ENCODE data around the gene PGM1. TPM values are rescaled to one million over a fixed set of nuclear protein-coding genes. Genes with fewer than 3 reads are reported as not detected.

Gene PGM1
- total RNA-seq, 1 experiment from 2014 or later: 23.0 TPM

DNA sequence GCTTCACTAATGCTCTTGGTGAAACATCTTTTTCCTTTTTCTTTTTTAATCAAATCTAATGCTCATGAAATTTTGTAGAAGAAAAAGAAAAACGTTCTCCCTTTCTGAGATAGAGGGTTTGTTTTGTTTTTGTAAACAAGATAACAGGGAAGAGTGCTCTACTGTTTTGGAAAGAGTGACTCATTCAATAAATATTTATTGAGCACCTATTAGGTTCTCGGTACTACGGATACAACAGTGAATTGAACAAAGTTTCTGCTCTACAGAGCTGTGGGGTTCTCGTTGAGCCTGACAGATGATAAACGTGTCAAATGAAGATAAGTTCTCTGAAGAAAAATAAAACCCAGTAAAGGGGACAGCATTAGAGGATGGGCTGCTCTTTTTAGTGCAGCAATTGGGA is 7.0 kb downstream of the PGM1 start:
- no peak for DNase-seq (ENCODE audit: extremely low read depth, low read depth)

DNA sequence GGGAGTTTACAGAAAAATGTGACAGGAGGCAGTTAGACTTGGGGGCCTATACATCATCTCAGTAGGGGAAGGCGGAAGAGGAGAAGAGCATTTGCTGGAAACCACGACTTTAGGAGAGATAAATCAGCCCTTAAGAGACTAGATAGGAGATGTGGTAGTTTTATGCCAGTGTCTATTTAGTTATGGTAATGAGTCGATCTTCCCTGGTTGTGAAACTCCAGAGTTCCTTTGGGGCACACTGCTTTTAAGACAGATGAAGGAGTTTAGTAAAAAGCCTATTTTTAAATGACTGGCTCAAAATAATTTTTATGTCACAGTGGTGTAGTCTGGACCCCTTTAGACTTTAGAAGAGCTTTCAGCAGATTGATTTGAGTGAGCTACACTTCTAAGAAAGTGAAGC is 7.8 kb downstream of the PGM1 start:
- no peak for DNase-seq (ENCODE audit: extremely low read depth, low read depth)

DNA sequence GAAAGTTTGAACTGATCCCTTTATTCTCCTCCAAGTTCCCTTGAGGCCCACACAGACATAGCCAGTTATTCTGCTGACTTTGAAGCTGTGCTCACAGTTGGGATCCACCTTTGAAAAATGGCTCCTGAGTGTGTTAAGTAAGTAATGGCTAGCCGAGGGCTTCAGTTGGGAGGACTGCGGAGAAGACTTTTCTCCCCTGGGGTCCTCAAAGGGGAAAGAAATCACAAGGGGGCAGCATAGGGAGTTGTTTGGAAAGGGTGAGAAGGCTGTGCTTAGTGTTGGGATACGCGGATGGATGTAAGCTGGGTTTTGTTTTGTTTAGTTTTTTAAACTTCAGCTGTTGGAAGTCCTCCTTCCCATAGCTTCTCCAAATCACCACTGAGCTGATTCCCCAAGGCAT is 8.3 kb downstream of the PGM1 start:
- DNase-seq (ENCODE audit: extremely low read depth, low read depth): no peak

DNA sequence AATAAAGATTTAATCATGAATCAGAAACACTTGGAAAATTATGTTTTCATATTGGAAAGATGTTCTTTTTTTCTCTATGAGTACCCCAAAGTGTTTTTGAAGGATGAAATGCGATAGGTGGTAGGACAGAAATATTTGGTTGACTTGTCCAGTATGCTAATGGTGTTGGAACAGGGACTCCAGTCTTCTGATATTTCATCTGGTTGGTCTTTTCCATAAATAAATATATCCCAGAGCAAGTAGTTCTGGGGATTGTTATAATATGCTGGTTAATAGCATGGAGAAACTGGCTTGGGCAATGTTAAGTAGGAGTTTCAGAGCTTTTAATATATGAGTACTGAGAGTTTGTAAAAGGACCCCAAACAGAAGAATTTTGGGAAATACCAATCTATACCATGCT is 8.7 kb downstream of the PGM1 start:
- no peak for DNase-seq (ENCODE audit: extremely low read depth, low read depth)

DNA sequence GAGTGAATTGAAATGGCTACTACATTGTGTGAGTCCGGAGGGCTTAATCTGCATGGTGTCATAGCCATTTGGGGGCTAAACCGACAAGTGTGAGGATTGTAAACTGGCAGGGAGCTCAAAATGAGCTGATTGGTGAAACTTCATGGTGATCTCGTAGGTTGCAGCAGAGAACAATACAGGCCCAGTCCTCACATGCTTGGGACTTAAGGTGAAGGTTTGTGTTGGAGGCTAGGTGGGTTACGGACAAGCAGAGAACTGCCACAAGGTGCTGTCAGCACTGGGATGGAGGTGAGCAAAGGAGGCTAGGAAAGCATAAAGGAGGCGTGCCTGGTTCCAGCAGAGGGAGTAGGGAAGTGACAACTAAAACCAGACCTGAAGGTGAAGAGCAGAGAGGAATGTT is 9.4 kb downstream of the PGM1 start:
- no peak for DNase-seq (ENCODE audit: extremely low read depth, low read depth)

DNA sequence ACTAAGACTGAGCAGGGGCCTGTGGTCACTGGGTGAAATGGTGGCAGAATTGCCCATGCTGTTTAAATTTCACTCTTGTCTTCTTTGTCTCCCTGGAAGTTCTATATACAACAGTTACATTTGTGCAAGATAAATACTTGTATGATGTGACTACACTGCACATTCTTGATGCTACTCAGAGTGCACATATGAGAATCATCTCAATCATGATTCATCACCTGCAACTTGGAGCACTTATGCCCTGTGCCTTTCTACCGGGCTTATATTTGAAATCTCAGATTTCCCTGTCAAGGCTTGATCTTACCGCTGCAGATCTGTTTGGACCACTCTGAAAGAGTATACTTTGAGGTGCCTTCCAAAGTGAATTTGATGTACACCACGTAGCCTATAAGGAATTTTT is 10.6 kb downstream of the PGM1 start:
- no peak for DNase-seq (ENCODE audit: extremely low read depth, low read depth)

DNA sequence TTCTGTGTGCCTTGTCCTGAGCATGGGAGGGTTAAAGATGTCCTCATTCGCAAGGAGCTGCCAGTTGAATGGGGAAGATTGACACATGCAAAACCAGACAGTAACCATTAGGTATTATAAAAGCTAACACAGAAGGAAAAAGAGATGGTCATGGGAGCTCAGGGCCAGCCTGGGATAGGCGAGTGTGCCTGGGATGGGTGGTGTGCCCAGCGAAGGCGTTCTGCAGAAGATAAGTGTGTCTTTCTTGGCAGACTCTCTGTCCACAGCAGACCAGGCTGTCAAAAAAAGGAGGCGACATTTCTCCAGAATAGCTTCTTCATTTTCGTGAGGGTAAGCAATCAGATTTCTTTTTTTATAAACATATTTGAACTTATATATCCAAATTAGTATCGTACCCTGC is 14.1 kb downstream of the PGM1 start:
- no peak for DNase-seq (ENCODE audit: extremely low read depth, low read depth)

DNA sequence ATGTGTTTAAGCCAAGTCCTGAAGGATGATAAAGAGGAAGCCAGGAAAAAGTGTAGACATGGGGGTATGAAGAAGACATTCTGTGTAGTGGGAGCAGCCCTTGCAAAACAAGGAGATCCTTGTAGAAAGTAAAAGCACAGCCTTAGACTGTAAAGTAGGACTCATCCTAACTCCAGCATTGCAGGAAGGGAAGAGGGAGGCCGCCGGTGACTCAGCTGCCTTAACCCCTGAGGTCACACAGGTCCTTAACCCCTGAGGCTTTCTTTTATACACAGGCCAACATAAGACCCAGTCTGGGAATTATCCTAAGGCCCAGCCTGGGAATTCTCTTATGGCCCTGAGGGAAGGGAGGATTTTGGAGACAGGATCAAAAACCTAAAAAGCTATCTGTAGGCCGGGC is 18.0 kb downstream of the PGM1 start:
- no peak for DNase-seq (ENCODE audit: extremely low read depth, low read depth)

DNA sequence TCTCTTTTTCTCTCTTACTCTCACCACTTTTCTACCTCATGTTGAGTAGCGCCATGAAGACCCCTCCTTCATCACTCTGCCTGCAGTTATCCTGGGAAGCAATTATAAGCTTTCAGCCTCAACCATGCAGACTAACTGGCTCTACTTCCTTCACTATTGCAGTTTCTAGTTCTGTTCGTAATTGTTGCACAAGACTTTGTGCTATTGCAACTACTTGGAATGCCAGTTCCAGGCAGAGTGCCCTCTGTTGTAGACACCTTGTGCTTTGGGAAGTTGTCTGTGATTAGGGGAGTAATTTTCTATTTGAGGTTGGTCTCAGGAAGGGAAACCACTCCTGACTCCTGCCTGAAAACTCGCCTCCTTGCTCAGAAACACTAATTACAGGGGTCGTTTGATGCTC is 19.4 kb downstream of the PGM1 start:
- DNase-seq (ENCODE audit: extremely low read depth, low read depth): no peak

DNA sequence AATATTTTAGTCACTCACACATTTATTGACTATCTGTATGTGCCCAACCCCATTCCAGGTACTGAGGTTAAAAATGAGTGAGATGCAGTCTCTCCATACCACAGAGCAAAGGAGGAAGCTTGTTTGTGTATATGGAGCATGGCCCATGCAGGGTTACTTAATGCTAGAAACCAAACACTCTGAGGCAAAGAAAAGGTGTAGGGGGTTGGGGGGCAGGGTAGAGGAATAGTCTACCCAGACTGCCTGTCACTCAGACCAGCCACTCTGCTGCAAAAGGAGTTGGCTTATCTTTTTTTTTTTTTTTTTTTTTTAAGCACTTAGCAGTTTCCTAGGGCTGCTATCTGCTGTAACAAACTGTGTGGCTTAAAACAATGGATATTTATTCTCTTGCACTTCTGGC is 19.8 kb downstream of the PGM1 start:
- no peak for DNase-seq (ENCODE audit: extremely low read depth, low read depth)

DNA sequence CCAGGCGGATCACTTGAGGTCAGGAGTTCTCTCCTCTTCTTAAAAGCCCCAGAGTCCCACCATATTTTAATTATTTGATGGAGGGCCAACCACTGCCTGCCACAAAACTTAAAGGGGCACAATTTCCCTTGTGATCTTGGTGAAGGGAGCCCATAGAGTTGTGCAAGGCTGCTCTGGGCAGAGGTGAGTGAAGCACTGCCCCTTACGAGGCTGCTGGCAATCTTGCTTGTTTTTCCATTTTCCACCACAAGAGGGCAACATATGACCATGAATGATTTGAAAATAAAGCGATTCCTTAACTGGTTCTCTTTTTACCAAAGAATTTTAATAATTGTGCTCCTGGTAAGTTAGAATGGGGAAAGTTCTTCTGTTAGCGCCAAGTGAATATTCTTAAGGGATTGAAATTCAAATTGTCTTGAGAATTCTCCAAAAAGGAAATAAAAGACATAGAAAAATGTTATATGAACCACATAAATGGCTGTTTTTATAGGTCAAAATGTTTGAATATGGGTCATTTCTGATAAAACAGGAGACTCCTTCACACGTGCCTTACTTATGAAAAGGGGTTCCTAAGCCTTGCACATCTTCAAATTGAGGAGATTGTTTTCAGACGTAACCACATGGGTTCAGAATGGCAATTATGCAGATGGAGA is 22.7 kb downstream of the PGM1 start:
- DNase-seq (ENCODE audit: extremely low read depth, low read depth): peak; percentile 63

DNA sequence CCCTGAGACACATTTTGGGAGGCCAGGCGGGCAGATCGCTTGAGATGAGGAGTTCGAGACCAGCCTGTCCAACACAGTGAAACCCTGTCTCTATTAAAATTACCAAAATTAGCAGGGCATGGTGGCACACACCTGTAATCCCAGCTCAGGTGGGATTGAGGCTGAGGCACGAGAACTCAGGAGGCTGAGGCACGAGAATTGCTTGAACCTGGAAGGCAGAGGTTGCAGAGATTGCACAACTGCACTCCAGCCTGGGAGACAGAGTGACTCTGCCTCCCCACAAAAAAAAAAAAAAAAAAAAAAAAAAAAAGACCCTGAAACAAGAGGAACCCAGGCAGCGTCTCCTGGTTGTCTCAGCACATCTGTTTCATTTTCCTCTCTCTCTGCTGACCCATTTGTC is 24.2 kb downstream of the PGM1 start:
- DNase-seq (ENCODE audit: extremely low read depth, low read depth): no peak

DNA sequence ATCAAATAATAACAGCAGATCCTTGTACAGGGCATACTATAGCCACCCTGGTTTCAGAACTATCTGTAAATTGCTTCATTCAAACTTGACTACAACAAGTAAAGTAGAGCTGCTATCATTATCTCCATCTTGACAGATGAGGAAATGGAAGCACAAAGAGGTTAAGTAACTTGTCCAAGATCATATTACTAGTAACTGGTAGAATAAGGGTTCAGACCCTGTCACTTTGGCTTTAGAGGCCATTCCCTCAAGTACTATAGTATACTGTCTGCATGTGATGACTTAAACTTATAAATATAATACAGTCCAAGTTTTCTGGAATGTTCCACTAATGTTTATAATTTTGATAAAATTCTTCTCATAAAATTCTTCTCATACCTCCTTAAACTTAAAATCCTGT is 24.8 kb downstream of the PGM1 start:
- no peak for DNase-seq (ENCODE audit: extremely low read depth, low read depth)

DNA sequence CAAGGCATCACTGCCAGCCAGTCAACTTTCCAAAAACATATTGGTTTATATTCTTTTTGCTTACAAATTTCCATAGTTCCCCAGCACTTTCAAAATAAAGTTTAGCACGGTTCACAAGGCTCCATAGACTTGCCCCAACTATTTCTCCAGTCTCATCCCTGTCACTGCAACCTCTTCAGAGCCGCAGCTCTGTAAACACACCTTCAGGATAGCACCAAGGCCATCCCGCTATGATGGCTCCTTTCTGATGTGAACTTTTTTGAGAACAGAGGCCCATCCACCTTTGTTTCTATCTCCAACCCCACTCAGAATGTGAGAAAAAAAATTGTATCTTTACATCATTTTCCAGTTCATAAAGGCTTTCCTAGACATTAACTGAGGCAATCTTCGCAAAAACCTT is 26.3 kb downstream of the PGM1 start:
- DNase-seq (ENCODE audit: extremely low read depth, low read depth): no peak

DNA sequence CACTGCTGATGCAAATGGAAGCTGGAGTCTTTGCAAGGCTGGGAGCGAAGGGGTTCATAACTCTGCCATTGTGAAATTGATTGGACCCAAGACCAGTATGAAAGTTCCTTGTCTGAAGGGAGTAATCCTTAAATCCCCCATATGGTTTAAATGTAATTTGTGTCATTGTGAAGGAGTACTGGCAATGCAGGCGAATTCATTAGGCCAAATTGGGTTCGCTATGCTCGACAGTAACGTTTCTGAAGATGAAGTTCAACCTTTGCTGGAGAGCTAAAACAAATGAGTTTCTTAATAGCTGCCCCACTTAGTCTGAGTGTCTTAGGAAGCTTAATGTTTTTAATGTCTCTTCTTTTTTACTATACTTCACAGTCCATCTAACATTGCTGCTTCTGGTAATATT is 27.5 kb downstream of the PGM1 start:
- DNase-seq (ENCODE audit: extremely low read depth, low read depth): no peak

DNA sequence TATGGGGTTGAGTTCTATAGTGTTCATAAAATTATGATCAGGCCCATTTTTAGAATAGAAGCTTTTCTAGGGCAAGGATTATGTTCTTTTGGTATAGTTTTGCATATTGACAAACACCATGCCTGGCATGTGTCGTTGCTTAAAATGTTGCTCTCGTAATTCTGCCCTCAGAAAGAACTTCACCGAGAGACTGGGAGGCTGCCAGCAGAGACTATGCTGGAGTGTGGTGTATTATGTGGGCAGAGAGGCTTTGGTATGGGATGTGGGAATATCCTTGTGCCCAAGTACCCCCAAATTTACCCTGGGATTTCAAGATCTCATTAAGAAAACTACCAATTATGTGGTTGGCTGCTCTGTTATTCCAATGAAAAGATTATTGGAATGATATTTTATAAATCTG is 27.9 kb downstream of the PGM1 start:
- DNase-seq (ENCODE audit: extremely low read depth, low read depth): no peak

DNA sequence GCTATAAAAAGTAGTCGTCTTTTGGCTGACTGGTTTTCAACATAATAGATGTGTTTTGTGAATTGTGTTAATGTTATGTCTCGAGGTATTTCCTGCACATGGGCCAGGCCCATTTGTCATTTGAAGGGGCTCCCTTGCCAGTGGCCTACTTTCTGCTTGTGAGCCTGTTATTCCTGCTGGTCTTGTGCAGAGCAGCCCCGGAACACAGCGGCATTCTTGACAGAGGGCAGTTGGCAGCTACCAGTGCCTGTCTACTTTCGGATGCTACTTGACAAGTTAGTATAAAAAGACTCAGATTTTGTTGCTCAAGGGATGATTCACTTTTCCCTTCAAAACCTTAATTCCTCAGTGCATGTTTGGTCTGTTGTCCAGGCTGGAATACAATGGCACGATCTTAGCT is 28.5 kb downstream of the PGM1 start:
- no peak for DNase-seq (ENCODE audit: extremely low read depth, low read depth)

DNA sequence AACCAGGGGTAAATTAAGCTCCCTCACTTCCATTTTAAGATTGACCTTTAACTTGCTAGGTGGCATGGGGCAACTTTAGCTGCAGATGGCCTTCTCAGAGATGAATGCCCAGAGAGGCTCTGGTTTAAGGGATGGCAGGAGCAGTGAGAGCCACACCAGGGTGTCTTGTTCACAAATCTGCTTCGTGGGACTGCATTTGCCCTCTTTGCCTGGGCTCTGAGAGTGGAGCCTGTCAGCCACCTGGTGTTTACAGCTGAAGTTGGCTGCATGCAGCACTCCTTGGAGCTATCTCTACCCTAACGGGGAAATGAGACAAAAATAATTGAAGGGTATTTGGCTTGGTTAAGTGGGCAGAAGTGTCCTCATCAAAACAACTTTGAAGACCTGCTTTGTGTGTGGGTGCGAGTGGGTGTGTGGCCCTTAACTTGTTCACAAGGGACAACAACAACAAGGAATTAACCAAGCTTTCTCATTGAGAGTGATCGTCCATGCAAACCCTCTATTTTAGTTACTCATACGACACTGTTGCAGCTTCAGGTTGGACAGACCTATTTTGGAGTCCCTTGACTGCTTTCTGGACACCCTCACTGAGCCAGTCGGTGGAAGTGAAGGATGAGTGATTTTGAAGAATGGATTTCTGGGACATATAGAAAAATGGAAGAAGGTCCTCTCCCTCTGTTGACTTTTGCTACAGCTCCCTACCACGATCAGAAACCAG is 29.8 kb downstream of the PGM1 start:
- no peak for DNase-seq (ENCODE audit: extremely low read depth, low read depth)

DNA sequence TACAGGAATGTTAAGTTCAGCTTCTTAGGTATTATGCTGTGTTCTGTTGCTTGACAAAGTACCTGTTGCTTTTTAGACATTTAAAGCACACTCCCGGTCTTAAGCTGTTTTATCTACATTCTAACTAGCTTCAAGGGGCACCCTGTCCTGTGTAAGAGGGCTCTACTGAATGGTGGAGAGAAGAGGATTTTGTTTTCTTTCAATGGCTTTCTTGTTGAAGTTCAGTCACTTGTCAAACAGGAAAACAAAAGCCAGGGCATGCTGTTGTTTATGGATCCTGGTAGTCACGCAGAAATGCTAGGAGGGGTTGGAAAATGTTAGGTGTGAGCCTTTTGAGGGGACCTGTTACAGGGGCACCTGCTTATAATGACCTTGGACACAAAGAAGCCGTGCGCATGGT is 30.7 kb downstream of the PGM1 start:
- no peak for DNase-seq (ENCODE audit: extremely low read depth, low read depth)

DNA sequence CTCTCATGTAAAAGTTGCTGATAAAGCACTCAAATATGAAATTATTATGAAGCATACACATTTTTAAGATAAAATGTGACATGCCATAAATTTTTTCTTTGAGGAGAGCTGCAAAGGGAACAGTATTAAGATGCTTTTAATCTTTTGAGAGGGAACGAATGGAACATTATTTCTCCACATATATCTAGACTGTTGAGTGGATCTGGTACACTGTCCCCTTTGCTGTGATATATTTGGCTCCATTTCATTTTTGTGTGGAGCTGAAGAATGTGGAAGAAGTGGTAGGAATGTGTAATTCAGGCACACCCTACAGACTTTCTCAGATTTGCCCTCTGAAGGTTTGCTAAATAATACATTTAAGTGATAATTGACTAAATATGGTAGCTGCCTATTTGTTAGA is 31.7 kb downstream of the PGM1 start:
- DNase-seq (ENCODE audit: extremely low read depth, low read depth): no peak

DNA sequence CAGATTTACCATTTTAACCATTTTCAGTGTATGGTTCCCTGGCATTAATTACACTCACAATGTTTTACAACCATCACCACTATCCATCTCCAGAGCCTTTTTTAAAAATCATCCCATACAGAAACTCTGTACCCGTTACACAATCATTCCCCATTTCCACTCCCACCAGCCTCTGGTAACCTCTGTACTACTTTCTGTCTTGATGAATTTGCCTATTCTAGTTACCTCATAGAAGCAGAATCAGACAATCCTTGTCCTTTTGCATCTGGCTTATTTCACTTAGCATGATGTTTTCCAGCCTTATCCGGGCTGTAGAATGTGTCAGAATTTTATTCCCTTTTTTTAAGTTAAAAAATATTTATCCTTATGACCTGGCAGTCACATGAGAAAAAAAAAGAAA is 33.0 kb downstream of the PGM1 start:
- DNase-seq (ENCODE audit: extremely low read depth, low read depth): no peak

DNA sequence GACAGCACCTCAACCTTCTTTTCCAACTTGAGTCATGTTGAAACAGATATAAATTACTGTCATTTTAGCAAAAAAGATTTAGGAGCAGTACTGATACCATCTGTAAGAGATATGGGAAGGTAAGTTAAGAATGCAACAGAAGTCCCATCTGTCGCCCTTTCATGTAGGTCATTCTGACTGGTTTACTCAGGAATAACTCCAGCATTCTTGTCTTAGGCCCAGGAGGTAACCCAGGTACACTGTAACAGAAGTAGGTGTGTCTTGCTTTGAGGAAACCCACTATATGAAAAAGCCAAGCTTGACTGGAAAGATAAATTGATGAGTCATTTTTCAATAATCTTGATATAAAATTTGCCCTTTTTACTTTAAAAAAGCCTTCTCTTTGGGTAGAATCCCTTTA is 35.4 kb downstream of the PGM1 start:
- DNase-seq (ENCODE audit: extremely low read depth, low read depth): no peak

DNA sequence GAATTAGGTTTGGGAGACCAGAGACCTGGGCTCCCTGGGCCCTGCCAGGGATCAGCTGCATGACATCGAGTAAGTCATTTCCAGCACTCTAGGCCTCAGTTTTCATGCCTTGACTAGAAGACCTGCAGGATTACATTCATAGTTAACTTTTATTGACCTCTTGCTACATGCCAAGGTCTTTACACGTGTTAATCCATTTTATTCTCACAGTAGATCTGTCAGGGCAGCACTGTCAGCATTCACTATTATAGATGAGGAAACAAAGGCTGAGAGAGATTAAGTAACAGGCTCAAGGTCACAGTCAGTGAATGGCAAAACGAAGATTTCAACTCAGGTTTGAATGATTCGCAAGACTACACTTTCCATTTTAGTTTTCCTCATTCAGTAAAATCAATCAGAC is 37.0 kb downstream of the PGM1 start:
- DNase-seq (ENCODE audit: extremely low read depth, low read depth): no peak
